ENCODE measurements around the gene RNF14.

The RNF14 gene

GRCh38 chr5:141949511-141949910, 19.4 kb upstream of the RNF14 start:
- DNase-seq, result no peak

DNA sequence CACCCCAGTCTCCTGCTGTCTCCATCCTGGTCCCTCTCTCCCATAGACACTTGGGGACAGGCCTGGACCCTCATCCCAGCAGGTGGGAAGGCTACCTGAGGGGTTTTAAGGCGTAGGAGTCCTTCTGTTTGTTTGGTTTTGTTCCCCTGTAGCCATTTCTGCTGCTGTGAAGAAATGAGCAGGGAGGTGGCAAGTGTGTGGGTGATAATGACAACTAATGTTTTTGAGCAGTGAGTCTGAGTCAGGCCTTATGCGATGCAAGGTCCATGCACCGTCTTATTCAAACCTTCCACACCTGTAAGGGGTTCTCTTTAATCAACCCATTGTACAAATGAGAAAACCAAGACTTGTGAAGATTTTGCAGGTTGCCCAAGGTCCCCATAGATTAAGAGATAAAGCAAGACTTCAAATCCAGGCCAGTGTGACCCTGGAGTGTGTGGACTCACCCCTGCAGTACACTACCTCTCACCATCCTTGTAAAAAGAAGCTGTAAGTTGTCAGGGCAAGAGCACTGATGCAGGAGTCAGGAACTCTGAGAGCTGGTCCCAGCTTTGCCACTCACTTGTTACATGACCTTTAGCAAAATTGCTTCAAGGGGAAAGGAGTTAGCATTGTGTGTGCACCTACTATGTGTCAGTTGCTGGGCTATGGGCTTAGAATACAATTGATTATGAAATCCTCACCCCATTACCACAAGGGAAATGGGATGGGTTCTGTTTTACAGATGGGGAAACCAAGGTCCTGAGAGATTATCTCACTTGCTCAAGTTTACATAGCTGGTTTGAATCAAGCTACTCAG, 18.5 kb upstream of the RNF14 start:
- no peak for DNase-seq

DNA sequence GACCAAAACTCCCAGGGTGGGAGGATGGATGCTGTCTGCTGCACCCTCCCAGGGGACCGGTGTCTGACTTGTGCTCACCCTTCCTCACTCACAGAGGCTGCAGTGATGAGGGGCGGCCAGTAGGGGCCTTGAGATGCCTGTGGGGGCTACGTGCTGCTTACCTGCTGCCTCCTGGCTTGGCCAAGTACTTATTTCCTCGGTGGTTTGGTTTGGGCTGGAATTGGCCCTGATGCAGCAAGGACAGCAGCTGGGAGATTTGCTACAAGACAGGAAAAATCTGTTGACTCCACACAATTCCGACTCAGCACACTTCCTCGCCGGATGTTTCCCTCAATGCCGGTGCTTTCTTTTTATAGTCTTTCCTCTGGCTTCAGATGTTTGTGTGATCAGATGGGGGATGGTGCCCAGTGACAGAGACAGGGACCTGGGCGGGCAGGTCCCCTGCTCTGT, 17.5 kb upstream of the RNF14 start:
- no peak for DNase-seq

GRCh38 chr5:141952020-141952419, 16.9 kb upstream of the RNF14 start:
- no peak for DNase-seq

DNA sequence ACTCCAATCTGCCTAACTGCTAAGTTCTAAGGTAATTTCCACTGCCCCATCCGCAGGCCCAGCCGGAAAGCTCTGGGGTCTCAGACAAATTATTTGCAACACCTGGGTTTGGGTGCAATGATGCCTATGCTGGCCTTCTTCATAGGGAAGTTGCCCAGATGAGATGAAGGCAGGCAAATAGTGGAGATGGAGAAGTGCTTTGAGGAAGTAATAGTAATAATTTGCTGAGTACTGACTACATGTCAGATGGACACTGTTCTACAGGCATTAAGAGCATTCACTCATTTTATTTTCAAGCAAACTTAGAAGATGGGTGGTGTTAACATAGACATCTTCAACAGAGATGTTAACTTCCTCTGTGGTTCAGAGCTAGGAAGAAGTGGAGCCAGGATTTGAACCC, 14.7 kb upstream of the RNF14 start:
- no peak for DNase-seq

GRCh38 chr5:141957367-141957996, 11.4 kb upstream of the RNF14 start:
- no peak for DNase-seq

- no peak for DNase-seq
Measured at GRCh38 chr5:141958113-141958512, 10.8 kb upstream of the RNF14 start, which contains the start of gene PCDH12. Gene PCDH12, minus strand, starts transcription at chr5:141958202. Its CDS starts 351 bp downstream, at chr5:141957851.

- DNase-seq, result no peak
Measured at GRCh38 chr5:141958546-141959172, 10.2 kb upstream of the RNF14 start.

- DNase-seq, result no peak
Measured at GRCh38 chr5:141960018-141960417, 8.9 kb upstream of the RNF14 start.

DNA sequence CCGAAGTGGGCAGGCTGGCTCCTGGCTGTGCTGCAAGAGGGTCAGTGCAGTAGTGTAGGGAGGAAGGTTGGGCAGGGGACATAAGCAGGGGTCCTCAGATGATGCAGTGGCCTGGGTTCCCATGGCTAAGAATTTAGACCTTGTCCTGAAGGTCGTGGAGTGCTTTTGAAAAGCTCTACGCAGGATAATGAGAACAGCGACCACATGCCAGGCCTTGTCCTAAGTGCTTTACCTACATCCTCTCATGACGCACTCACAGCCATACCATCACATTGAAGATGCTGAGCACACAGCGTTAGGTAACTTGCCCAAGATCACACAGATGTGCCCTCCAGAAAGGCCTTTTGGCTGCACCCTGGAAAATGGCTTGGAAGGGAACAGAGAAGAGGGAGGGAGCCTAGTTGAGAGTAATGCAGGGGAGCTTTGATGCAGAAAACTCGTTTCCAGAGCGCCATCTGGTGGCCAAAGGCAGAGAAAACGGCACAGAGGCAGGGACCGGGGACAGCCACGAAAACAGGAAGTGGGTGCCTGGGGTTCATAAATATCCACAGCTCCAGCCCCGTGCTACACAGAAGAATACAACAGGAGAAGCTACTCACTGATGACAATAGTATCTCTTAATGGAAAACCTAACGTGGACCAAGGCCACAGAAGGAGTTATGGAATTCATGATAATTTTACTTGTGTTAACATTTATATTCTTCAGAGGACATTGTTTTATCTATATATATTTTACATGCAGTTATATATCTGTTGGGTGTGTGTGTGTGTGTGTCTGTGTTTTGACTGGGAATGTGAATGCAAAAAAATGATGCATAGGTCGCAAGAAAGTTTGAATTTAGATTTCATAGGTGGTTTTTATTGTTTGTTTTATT, 8.2 kb upstream of the RNF14 start:
- DNase-seq, result peak; percentile 71

DNA sequence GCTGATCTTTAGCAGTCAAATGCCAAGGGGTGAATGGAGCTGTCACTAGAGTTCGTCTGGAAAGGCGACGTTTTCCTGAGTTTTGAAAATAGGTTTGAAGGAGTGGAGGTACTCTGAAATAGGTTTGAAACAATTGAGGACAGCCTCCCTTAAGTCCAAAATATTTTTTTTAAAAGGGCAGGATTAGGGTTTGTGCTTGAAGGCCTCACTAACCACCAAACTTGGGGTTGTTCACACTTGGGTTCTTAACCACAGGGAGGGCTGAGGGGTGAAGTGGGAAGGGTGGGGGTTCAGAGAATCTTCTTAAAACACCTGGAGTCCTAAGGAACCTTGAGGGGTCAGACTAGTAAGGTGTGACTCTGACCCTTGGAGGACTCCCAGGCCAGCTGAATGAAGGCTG, 7.4 kb upstream of the RNF14 start:
- no peak for DNase-seq

- no peak for DNase-seq
Measured at GRCh38 chr5:141963701-141964100, 5.2 kb upstream of the RNF14 start.

DNA sequence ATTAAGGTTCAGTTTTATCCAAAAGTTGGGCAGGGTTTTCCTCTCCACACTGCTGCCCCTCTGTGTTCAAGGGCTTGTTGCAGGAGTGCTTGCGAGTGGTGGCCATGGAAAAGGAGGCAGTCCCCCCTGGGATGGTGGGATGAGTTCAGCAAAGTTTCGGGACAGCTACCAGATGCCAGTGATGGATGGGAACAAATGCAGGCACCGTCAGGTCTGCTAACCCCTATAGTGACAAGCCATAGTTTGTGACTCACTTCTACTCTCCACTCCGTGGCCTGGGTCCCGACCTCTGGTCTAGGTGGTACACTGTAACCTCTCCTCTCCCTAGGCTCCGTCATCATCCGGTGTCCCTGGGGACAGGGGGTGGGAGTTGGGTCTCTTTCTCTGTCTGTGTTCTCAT, 3.8 kb upstream of the RNF14 start:
- DNase-seq, result no peak

DNA sequence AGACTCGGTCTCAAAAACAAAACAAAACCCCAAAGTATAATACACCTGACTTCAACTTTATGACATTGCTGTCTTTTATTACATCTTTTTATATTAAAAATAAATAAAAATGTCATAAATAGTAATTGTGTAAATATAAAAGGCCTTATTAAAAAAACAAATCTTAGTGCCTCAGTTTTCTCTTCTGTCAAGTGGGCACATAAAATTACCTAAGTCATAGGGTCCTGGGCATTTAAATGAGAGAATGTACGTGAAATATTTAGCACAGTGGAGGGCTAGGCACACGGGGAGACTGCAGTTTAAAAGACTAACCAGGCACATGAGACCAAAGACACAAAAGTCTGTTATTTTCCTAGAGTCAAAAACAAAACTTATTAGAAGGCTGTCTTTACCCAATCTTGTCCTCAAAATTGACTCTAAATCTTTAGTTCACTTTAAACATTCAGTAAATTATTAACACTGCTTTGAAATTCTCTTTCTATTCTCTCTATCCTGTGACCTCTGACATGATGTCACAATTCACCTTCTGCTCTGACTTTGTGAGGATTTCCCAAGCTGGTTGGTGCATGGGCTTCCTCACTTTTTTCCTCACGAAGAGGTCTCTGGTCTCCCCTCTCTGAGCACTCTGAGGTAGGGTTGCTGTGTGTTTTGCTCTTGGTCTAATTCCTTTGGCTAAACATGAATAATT, 2.5 kb upstream of the RNF14 start:
- no peak for DNase-seq

DNA sequence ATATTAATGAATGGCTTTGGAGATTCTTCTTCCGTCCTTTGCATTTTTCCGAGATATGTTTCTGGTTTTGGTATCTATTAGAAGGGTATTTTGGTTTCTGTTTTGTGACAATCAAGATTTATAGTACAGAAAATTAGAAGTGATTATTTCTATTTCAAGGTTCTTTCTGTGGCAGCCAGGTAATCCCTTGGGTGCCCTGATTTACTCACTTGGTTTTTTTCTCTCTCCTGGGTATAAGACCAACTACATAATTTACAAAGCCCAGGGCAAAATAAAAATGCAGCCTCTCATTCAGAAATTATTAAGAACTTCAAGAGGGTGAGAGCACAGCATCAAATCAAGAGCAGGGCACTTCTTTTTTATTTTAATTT, 2.0 kb upstream of the RNF14 start:
- DNase-seq, result no peak

- DNase-seq, result peak; percentile 43
Measured at GRCh38 chr5:141969783-141970771, 1.2 kb downstream of the RNF14 start.

DNA sequence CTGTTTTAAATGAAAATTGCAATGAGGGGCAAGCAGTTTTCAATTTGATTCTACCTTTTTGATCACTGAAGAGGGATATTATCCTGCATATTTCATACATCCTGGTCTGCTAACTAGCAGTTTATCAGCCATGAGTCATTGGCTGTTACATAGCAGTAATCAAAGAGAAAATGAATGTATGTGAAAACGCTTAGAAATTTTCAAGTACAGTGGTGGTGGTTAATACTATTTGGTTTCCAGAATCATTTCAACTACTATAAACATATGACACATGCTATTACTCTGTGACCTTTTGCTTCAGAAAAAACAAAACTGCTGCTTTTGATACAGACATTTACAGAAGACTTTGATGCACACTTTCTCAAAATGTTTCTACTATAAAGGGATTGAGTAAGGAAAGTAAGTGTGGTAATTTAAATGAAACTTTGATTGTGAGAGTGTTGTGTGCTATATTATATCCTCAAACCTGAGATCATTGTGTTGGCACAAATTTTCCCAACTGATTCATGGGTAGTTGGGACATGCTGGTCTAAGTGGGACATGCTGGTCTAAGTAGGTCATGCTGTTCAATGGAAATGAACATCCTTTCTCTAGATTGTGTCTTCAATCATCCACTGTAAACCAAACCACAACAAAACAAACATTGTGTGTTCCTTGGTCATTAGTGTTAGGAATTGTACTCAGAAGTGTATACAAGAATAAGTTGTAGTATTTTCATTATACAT, 5.1 kb downstream of the RNF14 start:
- DNase-seq, result no peak

DNA sequence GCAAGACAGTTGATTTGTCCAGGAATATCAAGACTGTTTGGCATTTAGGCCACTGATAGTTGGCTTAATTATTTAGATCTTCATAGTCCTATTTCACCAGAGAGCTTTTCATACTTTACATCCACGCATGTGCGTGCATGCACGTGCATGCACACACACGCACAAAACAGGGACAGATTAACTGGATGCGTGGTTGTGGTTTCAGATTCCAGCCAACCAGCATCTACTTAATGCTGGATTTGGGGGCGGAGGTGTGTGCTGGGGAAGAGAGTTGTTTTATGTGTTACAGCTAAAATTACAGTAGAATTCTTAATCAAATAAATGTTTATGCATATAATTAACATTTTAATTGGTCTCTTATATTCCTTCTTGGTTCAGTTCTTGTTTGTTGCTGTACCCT, 7.3 kb downstream of the RNF14 start:
- no peak for DNase-seq

DNA sequence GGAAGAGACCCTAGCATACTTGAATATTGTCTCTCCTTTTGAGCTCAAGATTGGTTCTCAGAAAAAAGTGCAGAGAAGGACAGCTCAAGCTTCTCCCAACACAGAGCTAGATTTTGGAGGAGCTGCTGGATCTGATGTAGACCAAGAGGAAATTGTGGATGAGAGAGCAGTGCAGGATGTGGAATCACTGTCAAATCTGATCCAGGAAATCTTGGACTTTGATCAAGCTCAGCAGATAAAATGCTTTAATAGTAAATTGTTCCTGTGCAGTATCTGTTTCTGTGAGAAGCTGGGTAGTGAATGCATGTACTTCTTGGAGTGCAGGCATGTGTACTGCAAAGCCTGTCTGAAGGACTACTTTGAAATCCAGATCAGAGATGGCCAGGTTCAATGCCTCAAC, 9.5 kb downstream of the RNF14 start:
- DNase-seq, result no peak

DNA sequence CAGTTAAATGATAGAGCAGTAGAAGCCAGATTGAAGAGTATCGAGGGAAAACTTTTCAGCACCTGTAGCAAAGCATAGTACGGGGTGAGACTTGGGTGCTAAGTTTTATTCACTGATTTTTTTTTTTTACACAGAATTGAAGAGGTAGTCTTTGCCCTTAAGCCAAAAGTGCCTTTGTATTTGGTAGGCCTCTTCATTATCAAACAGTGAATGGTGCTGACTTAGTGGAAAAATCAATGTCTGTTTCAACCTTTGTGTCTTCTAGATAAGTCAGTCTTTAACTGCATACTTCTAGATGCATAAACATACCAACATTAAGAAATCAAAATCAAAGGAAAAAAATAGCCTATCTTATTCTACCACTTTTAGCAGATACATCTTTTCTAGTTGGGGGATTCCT, 13.7 kb downstream of the RNF14 start:
- DNase-seq, result no peak

DNA sequence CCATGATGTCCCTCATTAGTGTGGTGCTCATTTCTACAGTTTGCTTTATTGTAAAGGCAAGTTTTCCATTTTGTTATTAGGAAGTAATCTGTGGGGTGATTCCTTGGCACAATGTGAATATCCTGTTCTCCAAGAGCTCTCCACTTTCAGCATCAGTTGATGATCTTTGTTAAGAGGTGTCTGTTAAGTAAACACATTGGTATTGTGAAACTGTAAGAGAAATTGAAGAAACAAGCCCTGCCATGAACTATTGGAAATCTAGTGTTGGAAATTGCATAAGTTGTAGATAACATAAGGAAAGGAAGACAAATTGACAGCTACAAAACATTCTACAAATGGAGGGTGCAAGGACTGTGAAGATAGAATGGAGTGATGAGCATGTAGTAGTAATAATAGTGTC, 17.2 kb downstream of the RNF14 start:
- DNase-seq, result no peak
